GM19238 (cell line): ENCODE data around the gene BRS3.
"Not testable (repeated sequence)": the region's sequence is repeated elsewhere in the genome, so short reads cannot be mapped to it uniquely, and the experiment has no call there.

Source experiments
- DNase-seq: peaks from one replicate; pipeline ENCODE4 v3.0.0; 2011; ENCODE audit warnings: low spot score; ENCODE audit not compliant: insufficient read length

Gene BRS3

GRCh38 chrX:136487647-136488046 is at the start of gene BRS3:
Gene BRS3 (plus strand): TSS chrX:136487947. CDS start chrX:136488115, 168 bp downstream.
- no peak for DNase-seq

DNA sequence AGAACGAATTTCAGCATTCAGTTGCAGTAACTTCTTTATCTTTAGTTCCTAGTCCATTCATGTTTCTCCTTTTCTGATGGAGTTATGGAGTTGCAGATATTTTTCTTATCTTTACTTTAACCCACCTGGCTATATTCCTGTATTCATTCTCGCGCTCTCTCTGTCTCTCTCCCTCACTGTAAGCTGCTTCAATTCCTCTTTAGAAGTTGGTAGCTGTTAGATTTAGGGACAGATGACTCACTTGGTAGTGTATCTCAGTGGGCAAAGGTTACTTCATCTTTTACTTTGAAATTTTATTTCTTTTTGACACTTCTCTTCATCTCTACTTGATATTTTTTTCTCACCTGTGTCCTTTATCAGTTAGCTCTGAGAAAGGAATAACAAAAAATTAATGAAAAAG is 49.6 kb upstream of the BRS3 start:
- DNase-seq: no peak

DNA sequence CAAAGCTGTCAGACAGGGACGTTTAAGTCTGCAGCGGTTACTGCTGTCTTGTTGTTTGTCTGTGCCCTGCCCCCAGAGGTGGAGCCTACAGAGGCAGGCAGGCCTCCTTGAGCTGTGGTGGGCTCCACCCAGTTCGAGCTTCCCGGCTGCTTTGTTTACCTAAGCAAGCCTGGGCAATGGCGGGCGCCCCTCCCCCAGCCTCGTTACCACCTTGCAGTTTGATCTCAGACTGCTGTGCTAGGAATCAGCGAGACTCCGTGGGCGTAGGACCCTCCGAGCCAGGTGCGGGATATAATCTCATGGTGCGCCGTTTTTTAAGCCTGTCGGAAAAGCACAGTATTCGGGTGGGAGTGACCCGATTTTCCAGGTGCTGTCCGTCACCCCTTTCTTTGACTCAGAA is 42.1 kb upstream of the BRS3 start:
- not testable (repeated sequence) for DNase-seq

- no peak for DNase-seq
Observed at GRCh38 chrX:136446208-136446607, 41.5 kb upstream of the BRS3 start.

DNA sequence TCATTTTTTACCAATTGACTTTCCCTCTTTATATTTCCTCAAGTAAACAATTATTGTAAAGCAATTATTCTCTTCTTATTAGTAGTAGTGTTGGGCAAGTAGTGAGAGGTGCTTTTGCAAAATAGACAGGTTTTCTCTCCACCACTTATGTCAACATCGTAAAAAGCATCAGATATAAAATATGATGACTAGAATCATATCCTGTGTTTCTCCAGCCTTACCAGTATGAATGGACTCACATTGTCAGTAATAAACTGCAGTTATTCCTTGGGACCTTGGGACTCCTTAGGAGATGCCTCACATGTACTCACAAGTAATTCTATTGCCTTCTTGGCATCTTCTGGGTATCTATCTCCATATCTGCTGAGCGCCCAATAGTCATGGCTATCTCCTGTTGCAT is 40.4 kb upstream of the BRS3 start:
- DNase-seq: no peak

DNA sequence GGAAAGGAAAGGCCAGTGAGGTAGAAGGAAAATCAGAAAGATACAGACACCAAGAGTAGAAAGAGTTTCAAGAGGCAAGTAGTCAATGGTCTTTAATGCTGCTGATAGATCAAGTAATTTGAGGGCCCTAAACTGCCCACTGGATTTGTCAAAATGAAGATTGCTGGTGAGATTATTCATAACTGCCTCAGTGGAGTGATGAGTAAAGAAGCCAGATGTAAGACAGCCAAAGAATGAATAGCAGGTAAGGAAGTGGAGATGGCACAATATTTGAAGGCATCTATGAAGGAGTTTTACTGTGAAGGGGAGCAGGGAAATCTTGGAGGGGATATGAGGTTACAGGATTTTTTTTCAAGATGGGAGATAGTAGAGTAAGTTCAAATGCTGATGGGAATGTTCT is 39.8 kb upstream of the BRS3 start:
- DNase-seq: no peak

DNA sequence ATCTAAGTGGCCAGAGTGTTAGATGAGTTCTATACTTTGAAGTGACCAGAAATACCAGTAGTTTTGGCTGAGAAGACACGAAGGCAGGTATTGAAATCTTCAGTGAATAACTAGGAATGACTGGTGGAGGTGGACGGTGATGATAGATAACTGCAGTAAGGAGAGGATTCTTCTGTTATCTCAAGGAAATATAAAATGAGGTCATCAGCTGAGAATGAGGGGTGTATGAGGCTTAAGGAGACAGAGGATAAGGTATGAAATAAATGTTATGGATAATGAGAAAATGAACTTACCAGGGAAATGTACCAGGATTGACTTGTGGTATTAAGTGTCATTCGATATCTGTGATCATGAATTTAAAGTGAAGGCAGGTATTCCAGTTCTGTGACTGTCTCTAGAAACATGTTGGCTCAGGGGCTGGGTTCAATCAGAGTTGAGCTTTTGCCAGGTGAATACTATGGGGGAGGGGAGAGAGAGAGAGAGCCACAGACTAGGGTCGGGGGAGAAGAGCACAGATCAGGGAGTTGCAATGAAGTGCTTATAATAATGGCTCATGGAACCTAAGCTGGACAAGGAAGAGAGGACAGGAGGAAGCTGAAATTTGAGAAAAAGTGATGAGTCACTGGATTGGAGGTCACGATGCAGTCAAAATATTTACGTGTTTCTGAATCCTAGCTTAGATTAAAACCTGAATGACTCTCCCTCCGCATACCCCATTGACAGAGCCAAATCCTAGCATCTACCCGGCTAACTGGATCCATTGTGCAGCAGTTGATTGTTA is 37.5 kb upstream of the BRS3 start:
- no peak for DNase-seq

- no peak for DNase-seq
Observed at GRCh38 chrX:136452614-136453013, 35.1 kb upstream of the BRS3 start.

DNA sequence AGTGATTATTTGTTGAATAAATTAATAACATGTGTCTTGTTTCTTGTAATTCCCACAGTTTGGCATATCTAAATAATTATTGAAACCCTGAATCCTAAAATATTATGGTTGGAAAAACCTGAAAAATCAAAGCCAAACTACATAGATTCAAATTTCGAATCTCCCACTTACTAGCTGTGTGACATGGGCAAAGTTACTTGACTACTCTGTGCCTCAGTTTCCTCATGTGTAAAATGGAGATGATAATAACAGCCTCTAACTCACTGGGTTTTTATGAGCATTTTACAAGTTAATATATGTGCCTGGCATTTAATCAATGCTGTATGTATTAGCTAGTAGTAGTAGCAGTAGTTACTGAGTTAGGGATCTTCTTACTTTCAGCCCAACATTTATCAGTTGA is 34.6 kb upstream of the BRS3 start:
- DNase-seq: no peak

DNA sequence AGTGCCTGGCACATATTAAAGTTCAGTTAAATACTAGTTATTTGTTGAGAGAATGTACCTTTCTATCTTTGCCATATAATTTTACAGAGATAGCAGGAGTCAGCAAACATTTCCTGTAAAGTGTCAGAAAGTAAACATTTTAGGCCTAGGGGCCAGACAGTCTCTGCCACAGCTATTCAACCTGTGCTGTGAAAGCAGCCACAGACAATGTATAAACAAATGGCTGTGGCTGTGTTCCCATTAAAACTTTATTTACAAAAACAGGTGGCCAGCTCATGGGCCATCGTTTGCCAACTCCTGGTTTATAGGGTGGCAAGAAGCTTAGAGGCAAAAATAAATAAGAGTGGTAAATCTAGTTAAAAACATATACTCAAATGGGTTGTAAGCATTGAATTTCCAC is 34.0 kb upstream of the BRS3 start:
- no peak for DNase-seq

- DNase-seq: no peak
Observed at GRCh38 chrX:136456133-136456532, 31.6 kb upstream of the BRS3 start.

DNA sequence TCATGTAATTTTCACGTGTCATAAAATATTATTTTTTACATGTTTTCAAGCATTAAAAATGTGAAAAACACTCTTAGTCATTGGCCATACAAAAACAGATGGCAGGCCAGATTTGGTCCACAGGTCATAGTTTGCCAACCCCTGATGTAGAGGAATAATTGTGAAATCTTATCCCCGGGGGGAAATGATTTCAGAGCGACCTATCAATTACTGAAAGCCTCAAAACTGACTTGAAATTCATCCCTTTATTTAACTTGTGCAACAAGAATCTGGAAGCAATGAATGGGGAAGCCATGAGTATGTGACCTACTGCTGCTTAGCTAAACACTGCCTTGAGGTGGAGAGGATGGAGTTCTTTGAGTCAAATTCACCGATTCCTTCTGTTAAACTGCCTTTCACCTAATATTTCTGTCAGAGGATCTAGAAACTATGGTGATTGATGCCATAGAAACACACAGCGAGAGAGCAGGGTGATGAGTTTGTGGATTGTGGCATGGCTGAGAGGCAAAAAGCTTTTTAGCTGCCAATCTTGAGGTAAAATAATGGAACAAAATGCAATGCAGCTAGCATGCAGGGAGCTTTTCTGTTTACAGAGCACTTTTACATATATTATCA is 30.3 kb upstream of the BRS3 start:
- no peak for DNase-seq

DNA sequence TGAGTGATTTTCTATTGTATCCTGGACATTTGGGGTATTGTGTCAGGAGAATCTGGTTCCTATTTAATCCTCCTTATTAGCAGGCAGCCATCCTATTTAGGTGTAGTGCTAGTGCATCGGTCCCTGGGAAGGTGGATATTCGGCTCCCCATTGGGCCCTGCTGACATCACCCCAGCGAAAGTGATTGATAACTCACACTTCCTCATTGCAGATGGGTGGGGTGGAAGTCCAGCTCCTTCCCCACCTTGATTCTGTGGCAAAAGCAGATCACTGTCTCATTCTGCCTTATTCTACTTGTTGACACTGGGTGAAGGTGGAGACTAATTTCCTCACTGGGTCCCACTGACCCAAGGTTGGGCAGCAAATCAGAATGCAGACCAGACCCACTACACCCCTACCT is 23.2 kb upstream of the BRS3 start:
- no peak for DNase-seq

- no peak for DNase-seq
Observed at GRCh38 chrX:136467303-136467702, 20.4 kb upstream of the BRS3 start.

DNA sequence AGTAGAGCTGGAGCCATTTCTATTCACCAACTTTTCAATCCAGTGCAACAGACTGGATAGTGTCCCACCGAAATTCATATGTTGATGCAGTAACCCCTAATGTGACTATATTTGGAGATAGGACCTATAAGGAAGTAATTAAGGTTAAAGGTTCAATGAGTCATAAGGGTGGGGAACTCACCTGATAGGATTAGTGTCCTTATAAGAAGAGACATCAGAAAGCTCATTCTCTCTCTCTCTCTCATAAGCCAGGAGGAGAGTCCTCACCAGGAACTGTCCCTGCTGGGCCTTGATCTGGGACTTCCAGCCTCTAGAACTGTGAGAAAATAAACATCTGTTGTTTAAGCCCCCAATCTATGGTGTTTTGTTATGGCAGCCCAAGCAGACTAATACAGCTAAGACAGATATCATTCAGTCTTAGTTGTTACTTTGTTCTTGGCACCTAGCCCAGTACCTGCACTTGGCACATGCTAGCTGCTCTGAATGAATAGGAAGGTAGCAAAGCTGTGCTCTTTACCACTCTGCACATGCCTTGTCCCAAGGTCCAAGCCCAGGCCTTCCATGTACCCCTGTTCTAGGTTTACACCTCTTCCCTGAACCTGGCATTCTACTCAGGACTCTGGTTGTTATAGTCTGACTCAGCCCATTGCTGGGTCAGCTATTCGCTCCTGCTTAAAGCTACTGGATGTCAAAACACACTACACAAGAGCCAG is 19.2 kb upstream of the BRS3 start:
- DNase-seq: no peak

- DNase-seq: no peak
Observed at GRCh38 chrX:136473663-136474062, 14.1 kb upstream of the BRS3 start.

- no peak for DNase-seq
Observed at GRCh38 chrX:136475236-136475635, 12.5 kb upstream of the BRS3 start.

DNA sequence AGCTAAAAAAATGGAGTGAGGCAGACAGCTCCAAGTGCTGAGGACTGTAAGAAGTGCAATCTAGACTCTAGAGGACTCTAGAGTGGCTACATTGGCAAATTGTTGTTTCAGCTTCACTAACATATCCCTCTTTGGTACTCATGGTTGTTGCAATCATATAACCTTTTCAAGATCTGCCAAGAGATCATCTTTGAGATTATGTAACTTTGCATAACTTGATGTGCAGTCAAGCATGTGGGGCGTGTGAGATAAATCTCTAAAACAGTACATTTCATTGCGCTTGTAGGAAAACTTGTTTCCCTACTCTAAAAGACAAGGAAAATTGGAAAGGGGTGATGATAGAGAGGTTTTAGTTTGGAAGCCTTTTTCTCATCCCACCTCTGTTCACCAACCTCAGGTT is 11.2 kb upstream of the BRS3 start:
- no peak for DNase-seq

GRCh38 chrX:136477026-136477425 is 10.7 kb upstream of the BRS3 start:
- DNase-seq: no peak

- no peak for DNase-seq
Observed at GRCh38 chrX:136480383-136480782, 7.4 kb upstream of the BRS3 start.

GRCh38 chrX:136488706-136489105 is 959 bp downstream of the BRS3 start:
- DNase-seq: no peak

DNA sequence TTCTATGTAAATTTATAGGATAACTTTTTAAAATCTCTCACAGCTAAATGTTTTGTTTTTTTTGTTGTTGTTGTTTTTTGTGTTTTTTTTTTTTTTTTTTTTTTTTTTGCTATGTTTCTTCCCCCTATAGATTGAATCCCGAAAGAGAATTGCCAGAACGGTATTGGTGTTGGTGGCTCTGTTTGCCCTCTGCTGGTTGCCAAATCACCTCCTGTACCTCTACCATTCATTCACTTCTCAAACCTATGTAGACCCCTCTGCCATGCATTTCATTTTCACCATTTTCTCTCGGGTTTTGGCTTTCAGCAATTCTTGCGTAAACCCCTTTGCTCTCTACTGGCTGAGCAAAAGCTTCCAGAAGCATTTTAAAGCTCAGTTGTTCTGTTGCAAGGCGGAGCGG is 4.1 kb downstream of the BRS3 start:
- DNase-seq: no peak

DNA sequence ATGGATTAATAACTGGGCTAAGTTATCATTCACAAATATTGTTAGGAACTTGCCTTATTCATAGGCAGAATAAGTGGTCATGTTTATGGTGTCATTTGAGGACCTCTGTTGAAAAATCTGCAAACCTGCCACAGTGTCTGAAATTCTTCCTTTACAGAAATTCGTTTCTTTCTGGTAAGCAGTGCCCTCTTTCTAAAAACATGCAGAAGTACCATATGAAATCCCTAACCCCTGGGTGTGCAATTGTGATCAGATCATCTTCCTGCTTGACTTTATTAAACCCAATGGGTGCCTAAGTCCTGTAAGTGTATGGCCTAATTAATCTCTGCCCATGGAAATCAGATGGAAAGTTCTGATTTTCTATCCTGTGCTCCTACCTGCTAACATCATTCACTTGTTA is 5.3 kb downstream of the BRS3 start:
- no peak for DNase-seq
